RWPE2 (cell line): ENCODE data around the gene ANO2.

ENCODE experiments used
- ATAC-seq: fragments of 200-7000 bp; cut with Tn5 transposase; 3 replicates; pipeline ENCODE4 v1.9.1; 2021; ENCODE audit warnings: low read depth
- DNase-seq: peaks from one replicate; pipeline ENCODE4 v3.0.0-alpha.2; 2020; ENCODE audit warnings: low spot score
- H3K27ac ChIP-seq: fragments of 450-650 bp; 2 replicates; pipeline ENCODE4 v1.5.1; 2017; ENCODE audit warnings: mild to moderate bottlenecking; ENCODE audit not compliant: poor library complexity, severe bottlenecking
- H3K27me3 ChIP-seq: fragments of 250-450 bp; sonication (Bioruptor Pico); 2 replicates; pipeline ENCODE4 v1.5.1; 2021; ENCODE audit warnings: mild to moderate bottlenecking, moderate library complexity; ENCODE audit not compliant: insufficient read depth, poor library complexity, severe bottlenecking
- H3K36me3 ChIP-seq: fragments of 250-450 bp; sonication (Bioruptor Pico); 2 replicates; pipeline ENCODE4 v1.5.1; 2020; ENCODE audit warnings: low read depth, mild to moderate bottlenecking, moderate library complexity
- H3K4me1 ChIP-seq: fragments of 250-450 bp; sonication (Bioruptor Pico); 2 replicates; pipeline ENCODE4 v1.5.1; 2021; ENCODE audit warnings: mild to moderate bottlenecking, moderate library complexity; ENCODE audit not compliant: insufficient read depth, poor library complexity, severe bottlenecking
- H3K4me3 ChIP-seq: fragments of 250-450 bp; sonication (Bioruptor Pico); 2 replicates; pipeline ENCODE4 v1.5.1; 2021; ENCODE audit warnings: mild to moderate bottlenecking, moderate library complexity; ENCODE audit not compliant: severe bottlenecking
- H3K9me3 ChIP-seq: fragments of 250-450 bp; sonication (Bioruptor Pico); 2 replicates; pipeline ENCODE4 v1.5.1; 2021; ENCODE audit warnings: mild to moderate bottlenecking, moderate library complexity; ENCODE audit not compliant: severe bottlenecking
- TF ChIP-seq, protein P1 (sequence below): fragments of 450-650 bp; IDR thresholded peaks from one replicate; pipeline ENCODE4 v1.5.1; 2017; ENCODE audit warnings: mild to moderate bottlenecking, moderate library complexity; ENCODE audit not compliant: poor library complexity, severe bottlenecking

Gene ANO2

DNA sequence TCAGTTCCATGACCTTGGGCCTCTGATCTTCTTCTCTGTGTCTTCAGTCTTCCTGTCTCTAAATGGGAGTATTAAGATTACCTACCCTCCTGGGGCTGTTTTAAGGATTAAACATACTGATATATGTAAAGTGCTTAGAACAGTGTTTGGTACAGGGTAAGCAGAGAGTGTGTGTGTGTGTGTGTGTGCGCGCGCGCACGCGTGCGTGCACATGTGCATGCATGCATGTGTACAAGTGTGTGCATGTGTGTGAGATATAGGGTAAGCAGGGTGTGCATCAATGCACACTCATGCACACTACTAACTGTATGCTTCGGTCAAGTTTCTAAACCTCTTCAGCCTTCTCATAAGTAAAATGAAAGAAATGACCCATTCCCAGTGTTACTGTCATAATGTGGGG lies 316.6 kb downstream of the ANO2 start:
- Histone ChIP-seq H3K27me3 (no peaks in the 10 kb centered on the region), H3K9me3 (no peaks in the 10 kb centered on the region), H3K4me1 (no peaks in the 10 kb centered on the region), H3K27ac (no peak overlapping the region), H3K4me3 (no peak overlapping the region), H3K36me3 (no peaks in the 10 kb centered on the region)
- DNase-seq (no peak), ATAC-seq (no peak)
- TF ChIP-seq, protein P1, sequence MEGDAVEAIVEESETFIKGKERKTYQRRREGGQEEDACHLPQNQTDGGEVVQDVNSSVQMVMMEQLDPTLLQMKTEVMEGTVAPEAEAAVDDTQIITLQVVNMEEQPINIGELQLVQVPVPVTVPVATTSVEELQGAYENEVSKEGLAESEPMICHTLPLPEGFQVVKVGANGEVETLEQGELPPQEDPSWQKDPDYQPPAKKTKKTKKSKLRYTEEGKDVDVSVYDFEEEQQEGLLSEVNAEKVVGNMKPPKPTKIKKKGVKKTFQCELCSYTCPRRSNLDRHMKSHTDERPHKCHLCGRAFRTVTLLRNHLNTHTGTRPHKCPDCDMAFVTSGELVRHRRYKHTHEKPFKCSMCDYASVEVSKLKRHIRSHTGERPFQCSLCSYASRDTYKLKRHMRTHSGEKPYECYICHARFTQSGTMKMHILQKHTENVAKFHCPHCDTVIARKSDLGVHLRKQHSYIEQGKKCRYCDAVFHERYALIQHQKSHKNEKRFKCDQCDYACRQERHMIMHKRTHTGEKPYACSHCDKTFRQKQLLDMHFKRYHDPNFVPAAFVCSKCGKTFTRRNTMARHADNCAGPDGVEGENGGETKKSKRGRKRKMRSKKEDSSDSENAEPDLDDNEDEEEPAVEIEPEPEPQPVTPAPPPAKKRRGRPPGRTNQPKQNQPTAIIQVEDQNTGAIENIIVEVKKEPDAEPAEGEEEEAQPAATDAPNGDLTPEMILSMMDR = no peak

DNA sequence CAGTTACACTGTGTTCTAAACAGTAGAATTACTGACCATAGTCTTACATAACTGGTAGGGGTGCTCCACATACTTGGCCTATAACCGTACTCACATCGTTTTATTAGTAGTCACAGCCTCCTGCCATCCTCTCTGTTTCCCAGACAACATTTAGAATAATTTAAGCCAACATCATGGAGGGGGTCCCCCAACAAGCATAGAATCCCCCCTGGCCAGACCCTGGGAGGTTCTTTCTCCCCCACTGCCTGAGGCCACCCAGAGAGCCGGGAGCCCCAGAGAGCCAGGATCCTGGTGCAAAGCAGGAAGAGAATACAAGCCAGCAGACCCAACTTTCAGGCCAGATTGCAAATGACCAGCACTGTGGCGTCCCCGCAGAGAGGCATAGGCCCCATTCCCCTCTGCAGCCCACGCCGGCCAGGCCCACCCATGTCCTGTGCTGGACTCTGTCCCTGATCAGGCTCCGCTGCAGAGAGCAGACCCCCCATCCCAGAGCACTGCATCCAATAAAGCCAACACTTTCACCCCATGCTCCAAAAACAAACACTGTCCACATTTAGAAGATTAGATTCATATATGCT lies 317.9 kb downstream of the ANO2 start:
- Histone ChIP-seq H3K36me3 (no peaks in the 10 kb centered on the region), H3K27ac (no peak overlapping the region), H3K27me3 (no peaks in the 10 kb centered on the region), H3K4me1 (no peaks in the 10 kb centered on the region), H3K9me3 (no peaks in the 10 kb centered on the region), H3K4me3 (no peak overlapping the region)
- TF ChIP-seq, protein P1 = no peak
- DNase-seq (no peak), ATAC-seq (no peak)

GRCh38 chr12:5626151-5626550 lies 318.9 kb downstream of the ANO2 start:
- H3K27me3 ChIP-seq = no peaks in the 10 kb centered on the region

DNA sequence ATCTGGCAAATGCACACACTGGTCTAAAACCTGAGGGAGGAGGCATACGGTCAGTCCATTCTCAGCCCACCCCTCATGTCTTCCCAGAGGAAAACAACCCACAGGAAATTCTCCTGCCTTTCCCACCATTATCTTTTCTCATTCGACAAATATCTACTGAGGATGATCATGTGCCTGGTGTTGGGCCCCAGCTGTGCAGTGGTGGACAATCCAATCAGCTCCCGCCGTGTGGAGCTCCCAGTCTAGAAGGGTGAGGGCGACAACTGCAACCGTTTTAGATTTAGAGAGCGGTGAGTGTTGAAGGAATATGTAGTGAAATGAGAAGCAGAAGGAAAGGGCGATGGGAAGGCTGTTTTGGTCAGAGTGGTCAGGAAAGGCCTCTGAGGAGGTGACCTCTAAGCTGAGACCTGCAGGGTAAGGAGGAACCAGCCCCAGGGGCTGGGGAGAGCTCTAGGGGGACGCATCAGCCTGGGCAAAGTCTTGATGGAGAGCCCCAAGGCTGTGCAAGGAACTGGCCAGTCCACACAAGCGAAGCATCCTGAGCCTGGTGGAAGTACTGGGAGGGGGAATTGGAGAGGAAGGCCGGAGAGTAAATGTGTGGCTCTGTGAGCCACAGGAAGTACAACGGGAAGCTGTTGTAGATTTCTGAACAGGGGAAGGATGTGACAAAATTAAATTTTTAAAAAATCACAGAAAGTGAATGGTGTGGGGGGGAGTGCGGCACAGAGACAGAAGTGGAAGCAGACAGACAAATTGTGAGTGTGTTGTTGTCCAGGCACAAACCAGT lies 320.4 kb downstream of the ANO2 start:
- no peaks in the 10 kb centered on the region for H3K4me1 ChIP-seq
- no peak overlapping the region for H3K27ac ChIP-seq
- DNase-seq = no peak
- no peaks in the 10 kb centered on the region for H3K9me3 ChIP-seq
- no peaks in the 10 kb centered on the region for H3K36me3 ChIP-seq
- ATAC-seq = no peak
- H3K4me3 ChIP-seq = no peak overlapping the region
- no peaks in the 10 kb centered on the region for H3K27me3 ChIP-seq
- TF ChIP-seq, protein P1 = no peak

More at GRCh38 chr12:5626151-5626550, 318.9 kb downstream of the ANO2 start:
- TF ChIP-seq, protein P1 = no peak
- Histone ChIP-seq H3K4me3 (no peak overlapping the region), H3K27ac (no peak overlapping the region), H3K36me3 (no peaks in the 10 kb centered on the region), H3K9me3 (no peaks in the 10 kb centered on the region), H3K4me1 (no peaks in the 10 kb centered on the region)
- no peak for DNase-seq
- ATAC-seq = no peak

- no peaks in the 10 kb centered on the region for H3K27me3 ChIP-seq
- ATAC-seq = no peak
- DNase-seq = no peak
- H3K36me3 ChIP-seq = no peaks in the 10 kb centered on the region
- H3K4me1 ChIP-seq = no peaks in the 10 kb centered on the region
- TF ChIP-seq, protein P1 = no peak
- no peak overlapping the region for H3K4me3 ChIP-seq
- H3K27ac ChIP-seq = no peak overlapping the region
- H3K9me3 ChIP-seq = no peaks in the 10 kb centered on the region
Measured at GRCh38 chr12:5623411-5623810, 321.6 kb downstream of the ANO2 start.
